H1 (cell line): Measurements from ENCODE around the gene ABCC6. TPM values are rescaled to one million over a fixed set of nuclear protein-coding genes. Genes with fewer than 3 reads are reported as not detected.

ENCODE experiments used
- CTCF ChIA-PET: fragments of 300-600 bp; sonication (Branson Sonifier 250); formaldehyde crosslinking; loops from one replicate; lab custom pipeline; 2021; ENCODE audit not compliant: partially characterized antibody; lab: Charles Lee
- POLR2A ChIA-PET: fragments of 300-600 bp; sonication (Branson Sonifier 250); formaldehyde crosslinking; loops from one replicate; lab custom pipeline; 2021; ENCODE audit warnings: inconsistent platforms; ENCODE audit not compliant: partially characterized antibody; lab: Charles Lee
- DNase-seq, 2 experiments: peaks; one replicate each; pipeline versions ENCODE4 v3.0.0 to v3.0.0-alpha.2; 2010 to 2022; ENCODE audit warnings: low spot score in 2 of 2, low read depth in 1 of 2, mixed read lengths in 1 of 2
- FAIRE-seq: peaks from 2 replicates; lab custom pipeline; 2011; peaks lifted over from hg19 to GRCh38; lab: Jason Lieb, UNC
- H2AFZ ChIP-seq: 2 replicates; pipeline ENCODE4 v1.8.1; 2012; ENCODE audit warnings: low read length, inconsistent platforms
- H2AK5ac ChIP-seq: 2 replicates; pipeline ENCODE4 v1.6.1; 2013; ENCODE audit warnings: low read depth, low read length
- H2BK120ac ChIP-seq: replicated peaks from 2 replicates; pipeline ENCODE3; 2013; ENCODE audit warnings: low read depth, low read length, inconsistent platforms
- H2BK12ac ChIP-seq: 2 replicates; pipeline ENCODE4 v1.6.1; 2013; ENCODE audit warnings: low read depth, low read length
- H2BK15ac ChIP-seq: 2 replicates; pipeline ENCODE4 v1.6.1; 2013; ENCODE audit warnings: low read length
- H2BK20ac ChIP-seq: 2 replicates; pipeline ENCODE4 v1.6.1; 2013; ENCODE audit warnings: low read length
- H2BK5ac ChIP-seq: 2 replicates; pipeline ENCODE4 v1.6.1; 2013; ENCODE audit warnings: low read depth, low read length
- H3K14ac ChIP-seq: 2 replicates; pipeline ENCODE4 v1.6.1; 2013; ENCODE audit warnings: inconsistent platforms; ENCODE audit not compliant: insufficient read length
- H3K18ac ChIP-seq: 2 replicates; pipeline ENCODE4 v1.6.1; 2013; ENCODE audit warnings: low read length; ENCODE audit errors: extremely low read depth
- H3K23ac ChIP-seq: 2 replicates; pipeline ENCODE4 v1.6.1; 2013; ENCODE audit warnings: inconsistent platforms; ENCODE audit not compliant: insufficient read length
- H3K23me2 ChIP-seq: 2 replicates; pipeline ENCODE4 v1.6.1; 2013; ENCODE audit warnings: low read depth, low read length
- H3K27ac ChIP-seq: 2 replicates; pipeline ENCODE4 v1.6.1; 2011; ENCODE audit warnings: low read depth, low read length, inconsistent platforms
- H3K27me3 ChIP-seq, 4 experiments: replicated peaks in 1 of 4; 1 replicate in 1 of 4; 2 replicates in 3 of 4; pipeline versions ENCODE4 v1.6.1 to v1.8.1; 2011 to 2013; ENCODE audit warnings: low read length in 3 of 4, mild to moderate bottlenecking in 3 of 4, inconsistent platforms in 2 of 4, mixed read lengths in 2 of 4, moderate library complexity in 1 of 4; ENCODE audit not compliant: control insufficient read depth in 3 of 4, insufficient read depth in 3 of 4; ENCODE audit errors: extremely low read depth in 1 of 4
- H3K36me3 ChIP-seq, 4 experiments: 2 replicates each; pipeline versions ENCODE4 v1.6.1 to v1.8.1; 2011 to 2013; ENCODE audit warnings: mild to moderate bottlenecking in 4 of 4, low read length in 3 of 4, moderate library complexity in 2 of 4, control low read depth in 1 of 4, inconsistent platforms in 1 of 4; ENCODE audit not compliant: insufficient read depth in 4 of 4, control insufficient read depth in 2 of 4
- H3K4ac ChIP-seq: replicated peaks from 2 replicates; pipeline ENCODE3; 2013; ENCODE audit warnings: low read length, low read depth, mixed read lengths, inconsistent platforms; ENCODE audit not compliant: insufficient read length
- H3K4me1 ChIP-seq, 4 experiments: replicated peaks in 1 of 4; 1 replicate in 1 of 4; 2 replicates in 3 of 4; pipeline versions ENCODE4 v1.6.1 to v1.8.1; 2011 to 2013; ENCODE audit warnings: low read length in 3 of 4, inconsistent platforms in 2 of 4, mixed read lengths in 1 of 4; ENCODE audit not compliant: insufficient read depth in 4 of 4, control insufficient read depth in 3 of 4
- H3K4me2 ChIP-seq, 2 experiments: 2 replicates each; pipeline versions ENCODE4 v1.6.1 to v1.8.1; 2011 to 2013; ENCODE audit warnings: low read depth in 2 of 2, low read length in 2 of 2, control low read depth in 1 of 2, inconsistent platforms in 1 of 2, mild to moderate bottlenecking in 1 of 2; ENCODE audit not compliant: insufficient read depth in 1 of 2
- H3K4me3 ChIP-seq, 4 experiments: fragments of 200-600, 300-600 bp in 1 of 4; sonication (generic), shearing (Covaris generic), sonication (Bioruptor Twin) in 1 of 4; 2 replicates each; pipeline versions ENCODE4 v1.5.1 to v1.8.1; 2011 to 2016; ENCODE audit warnings: low read length in 4 of 4, low read depth in 3 of 4, control low read depth in 2 of 4, inconsistent platforms in 2 of 4, mild to moderate bottlenecking in 2 of 4, mixed read lengths in 1 of 4, moderate library complexity in 1 of 4; ENCODE audit not compliant: insufficient read depth in 2 of 4; ENCODE audit errors: extremely low read depth in 1 of 4
- H3K56ac ChIP-seq: replicated peaks from 2 replicates; pipeline ENCODE3; 2013; ENCODE audit warnings: low read depth, mild to moderate bottlenecking, mixed read lengths, low read length, inconsistent platforms; ENCODE audit not compliant: insufficient read length
- H3K79me1 ChIP-seq: 2 replicates; pipeline ENCODE4 v1.6.1; 2013; ENCODE audit warnings: low read depth, low read length, control low read depth
- H3K79me2 ChIP-seq, 2 experiments: 2 replicates each; pipeline versions ENCODE4 v1.6.1 to v1.8.1; 2012 to 2013; ENCODE audit warnings: low read length in 2 of 2, mild to moderate bottlenecking in 2 of 2, inconsistent platforms in 1 of 2; ENCODE audit not compliant: insufficient read depth in 2 of 2, control insufficient read depth in 1 of 2
- H3K9ac ChIP-seq, 4 experiments: replicated peaks in 1 of 4; 1 replicate in 1 of 4; 2 replicates in 3 of 4; pipeline versions ENCODE4 v1.6.1 to v1.8.1; 2011 to 2013; ENCODE audit warnings: low read depth in 3 of 4, low read length in 3 of 4, control low read depth in 2 of 4, mild to moderate bottlenecking in 2 of 4, moderate library complexity in 2 of 4, inconsistent platforms in 1 of 4; ENCODE audit errors: extremely low read depth in 1 of 4
- H3K9me3 ChIP-seq, 2 experiments: 2 replicates each; pipeline versions ENCODE4 v1.6.1 to v1.8.1; 2012 to 2013; ENCODE audit warnings: mild to moderate bottlenecking in 2 of 2, moderate library complexity in 2 of 2, control low read depth in 1 of 2, inconsistent platforms in 1 of 2, low read depth in 1 of 2, low read length in 1 of 2, mixed read lengths in 1 of 2; ENCODE audit not compliant: insufficient read depth in 2 of 2
- H4K20me1 ChIP-seq, 2 experiments: replicated peaks in 1 of 2; 2 replicates each; pipeline versions ENCODE3 to v1.8.1; 2011 to 2013; ENCODE audit warnings: inconsistent platforms in 2 of 2, low read length in 2 of 2, mild to moderate bottlenecking in 1 of 2; ENCODE audit not compliant: insufficient read depth in 2 of 2, control insufficient read depth in 1 of 2
- H4K5ac ChIP-seq: 2 replicates; pipeline ENCODE4 v1.6.1; 2013; ENCODE audit warnings: low read length, low read depth, mixed read lengths, inconsistent platforms; ENCODE audit not compliant: insufficient read length
- H4K8ac ChIP-seq: 2 replicates; pipeline ENCODE4 v1.8.0; 2013; ENCODE audit warnings: mild to moderate bottlenecking, moderate library complexity, low read length, inconsistent platforms; ENCODE audit not compliant: insufficient read depth; ENCODE audit errors: extremely low read depth
- H4K91ac ChIP-seq: replicated peaks from 2 replicates; pipeline ENCODE3; 2013; ENCODE audit warnings: low read length, mixed read lengths, inconsistent platforms; ENCODE audit not compliant: insufficient read length
- BRCA1 ChIP-seq: IDR thresholded peaks from 2 replicates; pipeline ENCODE4 v1.6.1; 2012; ENCODE audit warnings: low read depth, low read length, improper control_type of control experiment
- CBX5 ChIP-seq: fragments of 300-800, 300-1000 bp; sonication (generic); IDR thresholded peaks from 2 replicates; pipeline ENCODE4 v1.7.1; 2016; ENCODE audit warnings: antibody characterized with exemption, low read length, low read depth
- CEBPB ChIP-seq: IDR thresholded peaks from 2 replicates; pipeline ENCODE4 v1.6.1; 2012; ENCODE audit warnings: low read depth, low read length
- CHD1 ChIP-seq: IDR thresholded peaks from 2 replicates; pipeline ENCODE4 v1.6.1; 2012; ENCODE audit warnings: low read depth, low read length, improper control_type of control experiment
- E2F6 ChIP-seq: IDR thresholded peaks from 2 replicates; pipeline ENCODE4 v1.6.1; 2012; ENCODE audit warnings: inconsistent platforms
- EZH2 ChIP-seq: fragments of 200-600 bp; sonication (generic); IDR thresholded peaks from 2 replicates; pipeline ENCODE4 v1.7.1; 2012; ENCODE audit warnings: low read depth, mild to moderate bottlenecking, moderate library complexity, low read length, inconsistent platforms; ENCODE audit not compliant: severe bottlenecking
- HDAC6 ChIP-seq: IDR thresholded peaks from one replicate; pipeline ENCODE4 v1.7.1; 2012; ENCODE audit warnings: low read depth, mild to moderate bottlenecking, inconsistent platforms, low read length, moderate library complexity
- JUND ChIP-seq: IDR thresholded peaks from 2 replicates; pipeline ENCODE4 v1.6.1; 2011; ENCODE audit warnings: mild to moderate bottlenecking, improper control_type of control experiment, low read length
- POU5F1 ChIP-seq: IDR thresholded peaks from 2 replicates; pipeline ENCODE4 v1.6.1; 2011; ENCODE audit warnings: low read depth, mild to moderate bottlenecking, low read length, moderate library complexity
- TAF1 ChIP-seq: IDR thresholded peaks from 2 replicates; pipeline ENCODE4 v1.6.1; 2011; ENCODE audit warnings: mild to moderate bottlenecking, low read depth, low read length
- YY1 ChIP-seq: IDR thresholded peaks from 2 replicates; pipeline ENCODE4 v1.6.1; 2011; ENCODE audit warnings: low read depth, mild to moderate bottlenecking, low read length
- WGBS, 2 experiments: shearing (Covaris generic) in 1 of 2; methylation state at CpG; one replicate each; pipeline versions ENCODE4 v1.1.6 to v1.1.7; 2013 to 2015; ENCODE audit warnings: low lambda C conversion rate in 2 of 2, mixed read lengths in 2 of 2, inconsistent platforms in 1 of 2, low coverage in 1 of 2, missing lambda C conversion rate in 1 of 2; ENCODE audit not compliant: insufficient replicate concordance in 2 of 2, insufficient coverage in 1 of 2, insufficient read length in 1 of 2; ENCODE audit errors: extremely low coverage in 1 of 2, missing lambda C conversion rate in 1 of 2; 5-methylcytosine and 5-hydroxymethylcytosine counted together
- polyA plus RNA-seq, 7 experiments: library from polyadenylated mRNA; depleted of rRNA in 3 of 7; stranded (reverse) in 5 of 7; unstranded in 2 of 7; fragments of >200 nt in 5 of 7; fragments of 200-250 nt in 2 of 7; gene quantifications; 1 replicate in 5 of 7; 2 replicates in 1 of 7; 4 replicates in 1 of 7; pipeline versions ENCODE4 v1.2.1 to v1.2.3, GENCODE V29; 2011 to 2013; ENCODE audit warnings: missing spikeins in 2 of 7, mixed read lengths in 2 of 7
- total RNA-seq: library from RNA; stranded (reverse); fragmentation: NEBNext Ultra II Directional; extraction: Animal tissue kit (Norgen Biotek cat#: 25700); gene quantifications from 2 replicates; pipeline ENCODE4 v1.2.1, GENCODE V29; 2021
- TF ChIP-seq, protein P1 (sequence below), 3 experiments: IDR thresholded peaks; 1 replicate in 2 of 3; 2 replicates in 1 of 3; pipeline versions ENCODE4 v1.5.1 to v1.6.1; 2011; ENCODE audit warnings: low read length in 3 of 3, mild to moderate bottlenecking in 3 of 3, inconsistent platforms in 2 of 3, low read depth in 1 of 3, moderate library complexity in 1 of 3; ENCODE audit not compliant: insufficient read depth in 1 of 3; ENCODE audit errors: control extremely low read depth in 1 of 3

ABCC6 gene
- total and polyA plus RNA-seq, 2 of the 8 experiments (the other 6 are each of a cell fraction or from before 2014, with no cell fraction given) = 1.6 to 1.8 TPM

GRCh38 chr16:16197331-16197730, 26.0 kb downstream of the ABCC6 start:
- no peak overlapping the region for H2BK12ac ChIP-seq
- H3K79me2 ChIP-seq = no peaks in the 10 kb centered on the region
- CTCF ChIA-PET = no interaction called here
- no peak overlapping the region for H3K27ac ChIP-seq
- H3K4me2 ChIP-seq = no peak overlapping the region
- H2AK5ac ChIP-seq = no peak overlapping the region
- no peak overlapping the region; the same call in 1 of the 2 replicates for H3K18ac ChIP-seq
- H3K23ac ChIP-seq = no peak overlapping the region
- no peak for FAIRE-seq
- H3K4me1 ChIP-seq = no peaks in the 10 kb centered on the region
- no peak overlapping the region for H3K4me3 ChIP-seq
- no peaks in the 10 kb centered on the region for H3K9me3 ChIP-seq
- H2AFZ ChIP-seq = no peak overlapping the region
- H4K5ac ChIP-seq = no peak overlapping the region
- H4K91ac ChIP-seq = no peak overlapping the region
- H3K9ac ChIP-seq = no peak overlapping the region
- DNase-seq = no peak
- H2BK20ac ChIP-seq = no peak overlapping the region
- no peak overlapping the region for H3K4ac ChIP-seq
- H4K8ac ChIP-seq = no peak overlapping the region
- H2BK5ac ChIP-seq = no peak overlapping the region
- 80% methylated on average over 3 of the region's 3 CpGs; no CpG with 5 or more reads in 1 of the 2 experiments for WGBS, 2 experiments
- no peak overlapping the region for H2BK15ac ChIP-seq
- H4K20me1 ChIP-seq = no peaks in the 10 kb centered on the region
- H3K79me1 ChIP-seq = no peaks in the 10 kb centered on the region
- H3K56ac ChIP-seq = no peak overlapping the region
- no peaks in the 10 kb centered on the region for H3K36me3 ChIP-seq
- POLR2A ChIA-PET = no interaction called here
- no peak overlapping the region for H2BK120ac ChIP-seq
- H3K14ac ChIP-seq = no peak overlapping the region
- H3K27me3 ChIP-seq = no peaks in the 10 kb centered on the region
- peaks cover 2% of the 10 kb centered on the region; the same call in 1 of the 2 replicates for H3K23me2 ChIP-seq
- TF ChIP-seq EZH2 (no peak), CHD1 (no peak), CEBPB (no peak), CBX5 (no peak), E2F6 (no peak), BRCA1 (no peak), JUND (no peak), YY1 (no peak), TAF1 (no peak), POU5F1 (no peak), HDAC6 (no peak)
- TF ChIP-seq, protein P1, sequence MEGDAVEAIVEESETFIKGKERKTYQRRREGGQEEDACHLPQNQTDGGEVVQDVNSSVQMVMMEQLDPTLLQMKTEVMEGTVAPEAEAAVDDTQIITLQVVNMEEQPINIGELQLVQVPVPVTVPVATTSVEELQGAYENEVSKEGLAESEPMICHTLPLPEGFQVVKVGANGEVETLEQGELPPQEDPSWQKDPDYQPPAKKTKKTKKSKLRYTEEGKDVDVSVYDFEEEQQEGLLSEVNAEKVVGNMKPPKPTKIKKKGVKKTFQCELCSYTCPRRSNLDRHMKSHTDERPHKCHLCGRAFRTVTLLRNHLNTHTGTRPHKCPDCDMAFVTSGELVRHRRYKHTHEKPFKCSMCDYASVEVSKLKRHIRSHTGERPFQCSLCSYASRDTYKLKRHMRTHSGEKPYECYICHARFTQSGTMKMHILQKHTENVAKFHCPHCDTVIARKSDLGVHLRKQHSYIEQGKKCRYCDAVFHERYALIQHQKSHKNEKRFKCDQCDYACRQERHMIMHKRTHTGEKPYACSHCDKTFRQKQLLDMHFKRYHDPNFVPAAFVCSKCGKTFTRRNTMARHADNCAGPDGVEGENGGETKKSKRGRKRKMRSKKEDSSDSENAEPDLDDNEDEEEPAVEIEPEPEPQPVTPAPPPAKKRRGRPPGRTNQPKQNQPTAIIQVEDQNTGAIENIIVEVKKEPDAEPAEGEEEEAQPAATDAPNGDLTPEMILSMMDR (IDR thresholded peaks at IDR 0.05; ENCODE audit: control extremely low read depth in 1 of 3, insufficient read depth in 1 of 3, low read depth in 1 of 3, low read length in 3 of 3) = no peak
